Activated T-helper 2 cell treated with anti-CD3 and anti-CD28 coated beads, Interferon-gamma antibody, Interleukin-2, Interleukin-4, amounts not matched to agents 10 μg/mL and 5 μg/mL and 100 μg/mL, durations not matched to agents 14 hours and 24 hours and 36 hours (primary cell): Measurements from ENCODE around the gene KLK10. TPM values are rescaled to one million over a fixed set of nuclear protein-coding genes. Genes with fewer than 3 reads are reported as not detected.
"Not testable (repeated sequence)": the region's sequence is repeated elsewhere in the genome, so short reads cannot be mapped to it uniquely, and the experiment has no call there.

Experiments used
- DNase-seq: peaks from one replicate; pipeline ENCODE4 v3.0.0; 2021; ENCODE audit warnings: low spot score
- H3K27ac Mint-ChIP-seq: one replicate; pipeline ENCODE4 v1.8.0; 2021; ENCODE audit warnings: mixed read lengths
- H3K27me3 Mint-ChIP-seq: one replicate; pipeline ENCODE4 v1.8.0; 2021; ENCODE audit warnings: low read depth, mixed read lengths
- H3K36me3 Mint-ChIP-seq: one replicate; pipeline ENCODE4 v1.8.0; 2021; ENCODE audit warnings: low read depth, mixed read lengths
- H3K4me1 Mint-ChIP-seq: one replicate; pipeline ENCODE4 v1.8.0; 2021; ENCODE audit warnings: low read depth, mixed read lengths
- H3K4me3 Mint-ChIP-seq: one replicate; pipeline ENCODE4 v1.8.0; 2021; ENCODE audit warnings: low read depth, mild to moderate bottlenecking, moderate library complexity, mixed read lengths
- H3K9me3 Mint-ChIP-seq: one replicate; pipeline ENCODE4 v1.8.0; 2021; ENCODE audit warnings: mixed read lengths
- intact Hi-C: fragments of 100-400 bp; cut with micrococcal nuclease; formaldehyde crosslinking; loops from one replicate; pipeline ENCODE4 v1.15.1; 2023
- total RNA-seq: library from RNA; stranded (reverse); gene quantifications from 2 replicates; pipeline ENCODE4 v1.2.3, GENCODE V29; 2022

KLK10 gene
- total RNA-seq, 1 donor from 2014 or later = not detected

DNA sequence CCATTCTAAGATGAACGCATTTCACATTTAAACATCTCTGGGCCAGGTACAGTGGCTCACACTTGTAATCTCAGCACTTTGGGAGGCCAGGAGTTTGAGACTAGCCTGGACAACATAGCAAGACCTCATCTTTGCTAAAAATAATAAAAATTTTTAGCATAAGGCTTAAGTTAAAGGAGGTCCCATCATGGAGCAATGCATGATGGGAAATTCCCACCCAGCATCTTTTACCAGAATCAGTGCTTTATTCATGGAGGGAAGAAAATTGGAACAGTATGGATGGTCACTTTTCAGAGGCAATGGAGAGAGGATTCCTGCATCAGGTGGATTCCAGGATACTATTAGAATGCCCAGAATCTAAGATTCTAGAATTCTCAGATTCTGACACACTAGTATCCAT lies 14.3 kb downstream of the KLK10 start:
- H3K27ac Mint-ChIP-seq = no peak overlapping the region
- peaks cover 3% of the 10 kb centered on the region for H3K27me3 Mint-ChIP-seq
- H3K4me1 Mint-ChIP-seq = no peaks in the 10 kb centered on the region
- no peak overlapping the region for H3K4me3 Mint-ChIP-seq
- intact Hi-C loops = no loop called here
- DNase-seq = no peak
- H3K9me3 Mint-ChIP-seq = no peaks in the 10 kb centered on the region
- H3K36me3 Mint-ChIP-seq = no peaks in the 10 kb centered on the region

DNA sequence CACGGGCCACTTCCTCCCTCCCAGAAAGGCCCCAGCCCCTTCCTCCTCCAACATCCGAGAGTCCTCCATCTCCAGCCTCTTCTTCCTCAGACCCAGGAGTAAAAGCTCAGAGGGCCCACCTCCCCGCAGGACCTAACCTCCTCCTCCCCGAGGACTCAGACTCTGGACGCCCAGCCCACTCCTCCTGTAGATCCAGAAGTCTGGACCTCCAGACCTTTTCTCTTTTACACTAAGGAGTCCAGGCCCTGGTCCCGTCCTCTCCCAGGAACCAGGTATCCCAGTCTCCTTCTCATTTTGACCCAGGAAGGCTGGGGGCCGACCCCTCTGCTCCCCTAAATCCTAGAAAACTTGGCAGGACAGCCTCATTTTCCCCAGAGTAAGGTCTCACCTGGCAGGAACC lies 16.2 kb downstream of the KLK10 start:
- H3K27me3 Mint-ChIP-seq = no peaks in the 10 kb centered on the region
- intact Hi-C loops = no loop called here
- DNase-seq = no peak
- no peak overlapping the region for H3K4me3 Mint-ChIP-seq
- H3K9me3 Mint-ChIP-seq = no peaks in the 10 kb centered on the region
- H3K27ac Mint-ChIP-seq = no peak overlapping the region
- no peaks in the 10 kb centered on the region for H3K36me3 Mint-ChIP-seq
- no peaks in the 10 kb centered on the region for H3K4me1 Mint-ChIP-seq

- Mint-ChIP-seq H3K9me3 (no peaks in the 10 kb centered on the region), H3K4me3 (no peak overlapping the region), H3K4me1 (no peaks in the 10 kb centered on the region), H3K27ac (no peak overlapping the region), H3K27me3 (no peaks in the 10 kb centered on the region), H3K36me3 (no peaks in the 10 kb centered on the region)
- peak; percentile 14 for DNase-seq
- intact Hi-C loops = no loop called here
These were observed 16.8 kb downstream of the KLK10 start for GRCh38 chr19:51002542-51003311.

- no peak for DNase-seq
- Mint-ChIP-seq H3K4me1 (no peaks in the 10 kb centered on the region), H3K4me3 (no peak overlapping the region), H3K9me3 (no peaks in the 10 kb centered on the region), H3K27me3 (no peaks in the 10 kb centered on the region), H3K36me3 (no peaks in the 10 kb centered on the region), H3K27ac (no peak overlapping the region)
- intact Hi-C loops = no loop called here
These were observed 17.4 kb downstream of the KLK10 start for GRCh38 chr19:51002089-51002532.

GRCh38 chr19:51001515-51001914 lies 18.0 kb downstream of the KLK10 start, which contains the start of gene KLK8:
TSS of gene KLK8 (minus strand) at chr19:51001604. CDS start at chr19:51001167, 437 bp downstream.
- Mint-ChIP-seq H3K27me3 (no peaks in the 10 kb centered on the region), H3K9me3 (no peaks in the 10 kb centered on the region), H3K27ac (no peak within 1 kb of the TSS), H3K4me1 (no peaks in the 10 kb centered on the region), H3K4me3 (no peak within 1 kb of the TSS), H3K36me3 (no peaks in the 10 kb centered on the region)
- no peak for DNase-seq
- intact Hi-C loops = no loop called here

DNA sequence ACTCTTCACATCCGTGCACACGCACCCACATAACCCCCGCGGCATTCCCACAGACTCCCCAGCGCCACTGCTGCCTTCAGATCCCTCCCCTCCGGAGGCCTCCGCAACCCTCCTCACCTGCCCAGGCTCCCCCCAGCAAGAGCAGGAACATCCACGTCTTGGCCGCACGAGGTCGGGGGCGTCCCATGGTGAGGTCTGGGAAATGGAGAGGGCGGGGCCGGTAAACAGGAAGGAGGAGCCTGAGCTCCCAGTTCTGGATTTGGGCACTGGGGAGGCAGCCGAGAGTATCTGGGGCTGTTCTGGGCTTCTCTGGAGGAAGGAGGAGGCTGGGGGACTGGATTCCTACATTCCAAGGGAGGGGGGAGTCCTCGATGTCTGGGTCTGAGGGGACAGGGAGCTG lies 18.5 kb downstream of the KLK10 start:
- intact Hi-C loops = no loop called here
- no peaks in the 10 kb centered on the region for H3K9me3 Mint-ChIP-seq
- no peaks in the 10 kb centered on the region for H3K36me3 Mint-ChIP-seq
- no peak for DNase-seq
- H3K27ac Mint-ChIP-seq = no peak overlapping the region
- no peaks in the 10 kb centered on the region for H3K4me1 Mint-ChIP-seq
- H3K4me3 Mint-ChIP-seq = no peak overlapping the region
- no peaks in the 10 kb centered on the region for H3K27me3 Mint-ChIP-seq

DNA sequence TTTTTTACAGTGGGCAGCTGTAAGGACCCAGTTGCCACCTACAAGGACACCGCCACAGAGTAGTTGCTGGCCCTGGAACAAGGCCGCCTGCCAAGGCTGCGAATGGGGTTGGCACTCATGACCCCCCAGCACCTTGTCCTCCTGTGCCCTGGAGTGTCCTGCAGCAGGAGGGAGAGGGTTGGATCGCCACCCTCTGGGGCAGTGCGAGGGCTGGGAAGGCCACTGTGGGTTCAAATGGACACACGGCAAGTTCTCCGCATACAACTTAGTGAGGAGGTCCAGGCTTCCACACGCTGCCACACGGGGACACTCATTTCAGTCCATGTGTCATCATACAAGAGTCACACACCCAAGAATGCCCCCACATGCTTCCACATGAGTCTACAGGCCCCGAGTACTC lies 19.1 kb downstream of the KLK10 start:
- no peaks in the 10 kb centered on the region for H3K4me1 Mint-ChIP-seq
- H3K27me3 Mint-ChIP-seq = no peaks in the 10 kb centered on the region
- H3K9me3 Mint-ChIP-seq = no peaks in the 10 kb centered on the region
- no peaks in the 10 kb centered on the region for H3K36me3 Mint-ChIP-seq
- no peak for DNase-seq
- intact Hi-C loops = no loop called here
- H3K27ac Mint-ChIP-seq = no peak overlapping the region
- no peak overlapping the region for H3K4me3 Mint-ChIP-seq

GRCh38 chr19:50998686-50999085 lies 20.8 kb downstream of the KLK10 start:
- Mint-ChIP-seq H3K9me3 (no peaks in the 10 kb centered on the region), H3K27me3 (no peaks in the 10 kb centered on the region)
- intact Hi-C loops = no loop called here

DNA sequence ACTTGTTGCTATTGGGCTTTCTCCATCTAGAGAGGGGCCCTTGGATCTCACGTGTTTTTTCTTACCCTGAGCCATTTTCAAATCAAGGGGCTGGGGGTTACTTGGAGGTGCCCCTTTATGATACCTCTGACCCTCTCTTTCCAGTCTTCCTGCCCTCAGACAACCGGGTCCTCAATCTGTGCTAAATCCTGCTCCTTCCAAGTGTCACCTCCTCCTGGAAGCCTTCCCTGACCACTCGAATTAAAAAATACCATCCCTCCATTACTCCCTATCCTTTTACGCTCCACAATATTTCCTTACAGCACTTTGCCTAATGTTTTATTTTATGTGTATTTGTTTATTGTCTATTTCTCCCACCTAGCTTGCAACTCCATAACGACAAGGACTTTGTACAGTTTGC lies 21.4 kb downstream of the KLK10 start:
- H3K27me3 Mint-ChIP-seq = no peaks in the 10 kb centered on the region
- H3K4me1 Mint-ChIP-seq = no peaks in the 10 kb centered on the region
- no peaks in the 10 kb centered on the region for H3K9me3 Mint-ChIP-seq
- H3K36me3 Mint-ChIP-seq = no peaks in the 10 kb centered on the region
- no peak overlapping the region for H3K4me3 Mint-ChIP-seq
- DNase-seq = no peak
- intact Hi-C loops = no loop called here
- H3K27ac Mint-ChIP-seq = no peak overlapping the region

More at GRCh38 chr19:50998686-50999085, 20.8 kb downstream of the KLK10 start:
- H3K4me3 Mint-ChIP-seq = no peak overlapping the region
- no peaks in the 10 kb centered on the region for H3K4me1 Mint-ChIP-seq
- no peak overlapping the region for H3K27ac Mint-ChIP-seq
- H3K36me3 Mint-ChIP-seq = no peaks in the 10 kb centered on the region
- no peak for DNase-seq

GRCh38 chr19:50994129-50994528 lies 25.4 kb downstream of the KLK10 start:
- Mint-ChIP-seq H3K36me3 (no peaks in the 10 kb centered on the region), H3K27me3 (peaks cover 4% of the 10 kb centered on the region), H3K4me1 (no peaks in the 10 kb centered on the region), H3K9me3 (no peaks in the 10 kb centered on the region), H3K4me3 (no peak overlapping the region), H3K27ac (no peak overlapping the region)
- no peak for DNase-seq
- intact Hi-C loops = no loop called here

DNA sequence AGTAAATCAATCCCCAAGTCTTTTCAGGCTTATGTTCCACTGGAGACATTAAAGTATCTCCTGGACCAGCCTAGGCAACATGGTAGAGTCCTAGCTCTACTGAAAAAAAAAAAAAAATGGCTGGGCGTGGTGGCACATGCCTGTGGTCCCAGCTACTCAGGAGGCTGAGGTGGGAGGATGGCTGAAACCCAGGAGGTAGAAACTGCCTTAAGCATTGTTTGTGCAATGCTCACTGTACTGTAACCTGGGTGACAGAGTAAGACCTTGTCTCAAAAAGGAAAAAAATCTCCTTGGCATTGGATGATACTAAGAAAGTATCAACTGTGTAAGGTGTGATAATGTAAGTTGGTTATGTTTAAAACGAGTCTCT lies 26.9 kb downstream of the KLK10 start:
- Mint-ChIP-seq H3K36me3 (no peaks in the 10 kb centered on the region), H3K4me1 (no peaks in the 10 kb centered on the region), H3K4me3 (no peak overlapping the region), H3K9me3 (no peaks in the 10 kb centered on the region), H3K27ac (no peak overlapping the region), H3K27me3 (peaks cover 11% of the 10 kb centered on the region)
- no peak for DNase-seq
- intact Hi-C loops = no loop called here

- DNase-seq, H3K4me3 Mint-ChIP-seq, intact Hi-C loops, H3K36me3 Mint-ChIP-seq, H3K27ac Mint-ChIP-seq, H3K9me3 Mint-ChIP-seq, H3K4me1 Mint-ChIP-seq: not testable (repeated sequence)
- H3K27me3 Mint-ChIP-seq = peaks cover 14% of the 10 kb centered on the region
These were observed 35.1 kb downstream of the KLK10 start for GRCh38 chr19:50984416-50984815.

- H3K27me3 Mint-ChIP-seq = peaks cover 16% of the 10 kb centered on the region
- no peak within 1 kb of the TSS for H3K27ac Mint-ChIP-seq
- intact Hi-C loops = no loop called here
- H3K9me3 Mint-ChIP-seq = no peaks in the 10 kb centered on the region
- no peak for DNase-seq
- no peaks in the 10 kb centered on the region for H3K36me3 Mint-ChIP-seq
- no peak within 1 kb of the TSS for H3K4me3 Mint-ChIP-seq
- H3K4me1 Mint-ChIP-seq = no peaks in the 10 kb centered on the region
These were observed 35.8 kb downstream of the KLK10 start, which contains the start of gene KLK7 for GRCh38 chr19:50983625-50984292. TSS of gene KLK7 (minus strand) at chr19:50983917. CDS start at chr19:50982399, 1,518 bp downstream.
